ENCODE results near the gene ARRB2. TPM values are rescaled to one million over a fixed set of nuclear protein-coding genes. Genes with fewer than 3 reads are reported as not detected.

ARRB2 gene
- total RNA-seq, 2 donors from 2014 or later, result 45.3 to 51.8 TPM

DNA sequence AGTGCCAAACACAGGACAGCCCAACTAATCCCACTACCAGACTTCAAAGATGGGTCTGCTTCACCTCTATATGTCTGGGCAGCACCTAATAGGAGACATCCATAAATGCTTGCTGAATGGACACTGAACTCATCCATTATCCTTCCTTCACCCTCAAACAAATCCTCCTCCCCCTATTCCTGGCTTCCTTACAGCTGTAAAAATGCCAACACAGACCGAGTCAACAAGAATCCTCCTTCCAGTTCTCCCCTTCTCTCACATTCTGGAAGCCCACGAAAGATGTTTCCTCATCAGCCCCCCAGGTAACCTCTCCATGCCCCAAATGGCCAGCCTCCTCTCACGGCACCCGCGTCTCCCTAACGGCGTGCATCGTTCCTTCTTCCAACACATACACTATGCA, 18.7 kb upstream of the ARRB2 start:
- no peak overlapping the region for H3K9ac ChIP-seq (ENCODE audit: extremely low read depth, low read length, poor library complexity, severe bottlenecking)
- H3K27ac ChIP-seq (ENCODE audit: low read depth, low read length), result no peak overlapping the region
- H3K4me3 ChIP-seq (ENCODE audit: low read length), result no peak overlapping the region
- Mint-ChIP-seq H3K36me3 (ENCODE audit: low read depth) (peaks cover 68% of the 10 kb centered on the region), H3K27ac (peak overlapping the region; percentile 9), H3K4me3 (no peak overlapping the region), H3K27me3 (ENCODE audit: insufficient read depth) (no peaks in the 10 kb centered on the region), H3K9me3 (no peaks in the 10 kb centered on the region), H3K4me1 (no peaks in the 10 kb centered on the region)
- no peaks in the 10 kb centered on the region for H3K4me1 ChIP-seq (ENCODE audit: control insufficient read depth, insufficient read depth, low read length)
- DNase-seq, result no peak
- TF ChIP-seq, protein P1, sequence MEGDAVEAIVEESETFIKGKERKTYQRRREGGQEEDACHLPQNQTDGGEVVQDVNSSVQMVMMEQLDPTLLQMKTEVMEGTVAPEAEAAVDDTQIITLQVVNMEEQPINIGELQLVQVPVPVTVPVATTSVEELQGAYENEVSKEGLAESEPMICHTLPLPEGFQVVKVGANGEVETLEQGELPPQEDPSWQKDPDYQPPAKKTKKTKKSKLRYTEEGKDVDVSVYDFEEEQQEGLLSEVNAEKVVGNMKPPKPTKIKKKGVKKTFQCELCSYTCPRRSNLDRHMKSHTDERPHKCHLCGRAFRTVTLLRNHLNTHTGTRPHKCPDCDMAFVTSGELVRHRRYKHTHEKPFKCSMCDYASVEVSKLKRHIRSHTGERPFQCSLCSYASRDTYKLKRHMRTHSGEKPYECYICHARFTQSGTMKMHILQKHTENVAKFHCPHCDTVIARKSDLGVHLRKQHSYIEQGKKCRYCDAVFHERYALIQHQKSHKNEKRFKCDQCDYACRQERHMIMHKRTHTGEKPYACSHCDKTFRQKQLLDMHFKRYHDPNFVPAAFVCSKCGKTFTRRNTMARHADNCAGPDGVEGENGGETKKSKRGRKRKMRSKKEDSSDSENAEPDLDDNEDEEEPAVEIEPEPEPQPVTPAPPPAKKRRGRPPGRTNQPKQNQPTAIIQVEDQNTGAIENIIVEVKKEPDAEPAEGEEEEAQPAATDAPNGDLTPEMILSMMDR (conservative IDR thresholded peaks at IDR 0.05), result no peak
- 97% methylated on average over 8 of the region's 8 CpGs; no CpG with 5 or more reads in 1 of the 2 experiments for WGBS, 2 experiments (ENCODE audit: insufficient coverage in 1 of 2, insufficient read length in 1 of 2)
- peaks cover 66% of the 10 kb centered on the region for H3K36me3 ChIP-seq (ENCODE audit: control insufficient read depth, insufficient read depth, low read length)
- H3K27me3 ChIP-seq (ENCODE audit: control insufficient read depth, insufficient read depth, low read length, poor library complexity, severe bottlenecking), result no peaks in the 10 kb centered on the region
- no peaks in the 10 kb centered on the region for H3K9me3 ChIP-seq (ENCODE audit: control insufficient read depth, low read length)

GRCh38 chr17:4693416-4693815, 17.0 kb upstream of the ARRB2 start:
- no peak for DNase-seq
- TF ChIP-seq, protein P1 (conservative IDR thresholded peaks at IDR 0.05), result no peak
- no peaks in the 10 kb centered on the region for H3K27me3 ChIP-seq (ENCODE audit: control insufficient read depth, insufficient read depth, low read length, poor library complexity, severe bottlenecking)
- H3K4me1 ChIP-seq (ENCODE audit: control insufficient read depth, insufficient read depth, low read length), result no peaks in the 10 kb centered on the region
- no peaks in the 10 kb centered on the region for H3K9me3 ChIP-seq (ENCODE audit: control insufficient read depth, low read length)
- H3K27me3 Mint-ChIP-seq (ENCODE audit: insufficient read depth), result no peaks in the 10 kb centered on the region
- no peaks in the 10 kb centered on the region for H3K4me1 Mint-ChIP-seq
- no peak overlapping the region for H3K27ac ChIP-seq (ENCODE audit: low read depth, low read length)
- peaks cover 68% of the 10 kb centered on the region for H3K36me3 Mint-ChIP-seq (ENCODE audit: low read depth)
- peaks cover 71% of the 10 kb centered on the region for H3K36me3 ChIP-seq (ENCODE audit: control insufficient read depth, insufficient read depth, low read length)
- no peak overlapping the region for H3K4me3 ChIP-seq (ENCODE audit: low read length)
- no peak overlapping the region for H3K27ac Mint-ChIP-seq
- no peaks in the 10 kb centered on the region for H3K9me3 Mint-ChIP-seq
- H3K4me3 Mint-ChIP-seq, result no peak overlapping the region
- no peak overlapping the region for H3K9ac ChIP-seq (ENCODE audit: extremely low read depth, low read length, poor library complexity, severe bottlenecking)
- 87% methylated on average over 9 of the region's 9 CpGs for whole genome bisulfite sequencing, 2 experiments (ENCODE audit: insufficient coverage in 1 of 2, insufficient read length in 1 of 2)

DNA sequence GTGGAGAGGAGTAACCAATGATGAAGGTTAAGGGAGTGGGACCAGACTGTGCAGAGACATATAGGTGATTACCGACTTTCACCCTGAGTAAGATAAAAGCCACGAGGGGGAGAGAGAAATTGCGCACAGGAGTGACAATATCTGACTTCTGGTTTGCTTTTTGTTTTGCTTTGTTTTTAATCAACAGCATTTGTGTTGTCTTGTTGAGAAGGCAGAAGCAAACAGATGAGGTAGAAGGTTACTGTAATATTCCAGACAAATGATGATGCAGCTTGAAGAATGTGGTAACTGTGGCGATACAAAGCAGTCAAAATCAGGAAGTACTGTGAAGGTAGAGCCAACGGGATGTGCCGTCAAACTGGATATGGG, 14.0 kb upstream of the ARRB2 start:
- no peaks in the 10 kb centered on the region for H3K27me3 ChIP-seq (ENCODE audit: control insufficient read depth, insufficient read depth, low read length, poor library complexity, severe bottlenecking)
- TF ChIP-seq, protein P1 (conservative IDR thresholded peaks at IDR 0.05), result no peak
- H3K9me3 ChIP-seq (ENCODE audit: control insufficient read depth, low read length), result no peaks in the 10 kb centered on the region
- Mint-ChIP-seq H3K4me1 (peaks cover 2% of the 10 kb centered on the region), H3K27ac (no peak overlapping the region), H3K27me3 (ENCODE audit: insufficient read depth) (no peaks in the 10 kb centered on the region), H3K36me3 (ENCODE audit: low read depth) (peaks cover 42% of the 10 kb centered on the region), H3K9me3 (no peaks in the 10 kb centered on the region), H3K4me3 (no peak overlapping the region)
- no peak overlapping the region for H3K9ac ChIP-seq (ENCODE audit: extremely low read depth, low read length, poor library complexity, severe bottlenecking)
- no peak overlapping the region for H3K27ac ChIP-seq (ENCODE audit: low read depth, low read length)
- DNase-seq, result no peak
- no peaks in the 10 kb centered on the region for H3K4me1 ChIP-seq (ENCODE audit: control insufficient read depth, insufficient read depth, low read length)
- no peak overlapping the region for H3K4me3 ChIP-seq (ENCODE audit: low read length)
- WGBS, 2 experiments (ENCODE audit: insufficient coverage in 1 of 2, insufficient read length in 1 of 2), result 95% methylated on average over 6 of the region's 6 CpGs
- H3K36me3 ChIP-seq (ENCODE audit: control insufficient read depth, insufficient read depth, low read length), result peaks cover 42% of the 10 kb centered on the region
